Naive thymus-derived CD4-positive, alpha-beta T cell (primary cell): ENCODE data around the gene MAG. TPM values are rescaled to one million over a fixed set of nuclear protein-coding genes. Genes with fewer than 3 reads are reported as not detected.

Source experiments
- ATAC-seq: fragments of 150-1000 bp; cut with Tn5 transposase; 2 replicates; pipeline ENCODE4 v1.10.0; 2021; ENCODE audit warnings: mild to moderate bottlenecking, moderate library complexity
- CTCF ChIA-PET: fragments of 350-600 bp; sonication (Branson Sonifier 250); formaldehyde crosslinking; loops from one replicate; lab custom pipeline; 2021; ENCODE audit warnings: antibody characterized with exemption; lab: Charles Lee
- POLR2A ChIA-PET: fragments of 350-600 bp; sonication (Branson Sonifier 250); formaldehyde crosslinking; loops from one replicate; lab custom pipeline; 2021; ENCODE audit warnings: antibody characterized with exemption, inconsistent platforms; lab: Charles Lee
- DNase-seq, 9 donors: peaks; one replicate each; pipeline versions ENCODE4 v3.0.0 to v3.0.0-alpha.2; 2020 to 2022; ENCODE audit warnings: mixed read lengths in 1 of 9
- H3K27ac ChIP-seq: one replicate; pipeline ENCODE4 v1.7.0; 2013; ENCODE audit warnings: mild to moderate bottlenecking, low read depth, low read length, moderate library complexity
- H3K27me3 ChIP-seq, 2 donors: one replicate each; pipeline ENCODE4 v1.7.0; 2013; ENCODE audit warnings: low read length in 2 of 2, mild to moderate bottlenecking in 2 of 2, moderate library complexity in 2 of 2; ENCODE audit not compliant: control insufficient read depth in 2 of 2, insufficient read depth in 2 of 2
- H3K36me3 ChIP-seq, 3 experiments: 1 replicate in 2 of 3; 2 replicates in 1 of 3; pipeline ENCODE4 v1.7.0; 2013; ENCODE audit warnings: low read length in 3 of 3, mild to moderate bottlenecking in 3 of 3, moderate library complexity in 1 of 3; ENCODE audit not compliant: insufficient read depth in 3 of 3, control insufficient read depth in 2 of 3
- H3K4me1 ChIP-seq, 2 donors: one replicate each; pipeline ENCODE4 v1.7.0; 2013; ENCODE audit warnings: low read length in 2 of 2, mild to moderate bottlenecking in 2 of 2, moderate library complexity in 1 of 2; ENCODE audit not compliant: control insufficient read depth in 2 of 2, insufficient read depth in 2 of 2
- H3K4me3 ChIP-seq: 2 replicates; pipeline ENCODE4 v1.7.0; 2013; ENCODE audit warnings: mild to moderate bottlenecking, low read length
- H3K9me3 ChIP-seq, 3 experiments: 1 replicate in 2 of 3; 2 replicates in 1 of 3; pipeline ENCODE4 v1.7.0; 2013; ENCODE audit warnings: low read length in 3 of 3; ENCODE audit not compliant: control insufficient read depth in 2 of 3
- H3K27ac Mint-ChIP-seq, 9 donors: one replicate each; pipeline ENCODE4 v1.8.0; 2020 to 2022; ENCODE audit warnings: mixed read lengths in 9 of 9, mild to moderate bottlenecking in 8 of 9, moderate library complexity in 5 of 9, inconsistent platforms in 2 of 9
- H3K27me3 Mint-ChIP-seq, 5 donors: one replicate each; pipeline ENCODE4 v1.8.0; 2021 to 2022; ENCODE audit warnings: mixed read lengths in 5 of 5, mild to moderate bottlenecking in 1 of 5
- H3K36me3 Mint-ChIP-seq, 5 donors: one replicate each; pipeline ENCODE4 v1.8.0; 2020 to 2022; ENCODE audit warnings: mixed read lengths in 5 of 5, mild to moderate bottlenecking in 3 of 5, inconsistent platforms in 1 of 5
- H3K4me1 Mint-ChIP-seq, 7 donors: one replicate each; pipeline ENCODE4 v1.8.0; 2020 to 2022; ENCODE audit warnings: mixed read lengths in 7 of 7, mild to moderate bottlenecking in 3 of 7, inconsistent platforms in 1 of 7
- H3K4me3 Mint-ChIP-seq, 10 donors: one replicate each; pipeline ENCODE4 v1.8.0; 2020 to 2022; ENCODE audit warnings: mild to moderate bottlenecking in 10 of 10, mixed read lengths in 10 of 10, moderate library complexity in 6 of 10, inconsistent platforms in 2 of 10
- H3K9me3 Mint-ChIP-seq, 11 donors: one replicate each; pipeline ENCODE4 v1.8.0; 2020 to 2022; ENCODE audit warnings: mixed read lengths in 11 of 11, mild to moderate bottlenecking in 4 of 11, inconsistent platforms in 1 of 11, moderate library complexity in 1 of 11
- intact Hi-C, 2 donors: fragments of 100-400 bp; cut with micrococcal nuclease; formaldehyde crosslinking; loops; one replicate each; pipeline ENCODE4 v1.15.1; 2023
- polyA plus RNA-seq, 2 donors: library from polyadenylated mRNA; unstranded; fragments of 300-500 nt; fragmentation: Illumina TruSeq; gene quantifications; one replicate each; pipeline ENCODE4 v1.2.3, GENCODE V29; 2021
- total RNA-seq, 6 experiments: library from RNA in 5 of 6; stranded (reverse) in 5 of 6; gene quantifications; 1 replicate in 5 of 6; 2 replicates in 1 of 6; pipeline ENCODE4 v1.2.3 and lab custom pipeline; 2021 to 2026

The MAG gene
- total and polyA plus RNA-seq, 7 experiments from 2014 or later, result 0.29 to 0.31 TPM; not detected in 5

- H3K36me3 Mint-ChIP-seq, result peaks cover 0 to 26% (median 9%) of the 10 kb centered on the region in 5 donors
- ATAC-seq, result peak; percentile 8
- peaks cover 6 to 17% of the 10 kb centered on the region in 2 donors for H3K4me1 ChIP-seq
These were observed 24.6 kb upstream of the MAG start for GRCh38 chr19:35267353-35267817.

GRCh38 chr19:35267818-35268535, 24.0 kb upstream of the MAG start:
- ChIA-PET CTCF (interaction anchor here (0.7 to 0.9 kb wide), 2 partner anchors 56 to 126 kb away, joined by 3 read pairs; no protein-coding TSS in a partner anchor), POLR2A (interaction anchor here (0.6 to 7.3 kb wide), 9 partner anchors 12 to 1092 kb away, joined by 3 to 40 read pairs (median 4); partner anchors contain the start of gene FXYD7)
- intact Hi-C loops, result loop anchor here (1.0 to 10.0 kb wide), 12 partner anchors 20 to 474 kb away; partner anchors contain the start of genes FFAR1 (in 2 of the 2), COX6B1 (in 1 of the 2), ETV2 (in 1 of the 2) and FXYD5 (in 1 of the 2)
- no peaks in the 10 kb centered on the region for H3K9me3 Mint-ChIP-seq
- peaks cover 6 to 17% of the 10 kb centered on the region in 2 donors for H3K4me1 ChIP-seq
- peaks cover 0 to 26% (median 11%) of the 10 kb centered on the region in 5 donors for H3K36me3 Mint-ChIP-seq
- peak overlapping the region; percentile 65 for H3K4me3 ChIP-seq
- H3K36me3 ChIP-seq, result peaks cover 9 to 28% (median 10%) of the 10 kb centered on the region in 3 experiments
- H3K27ac Mint-ChIP-seq, result peak overlapping the region; percentile 92 to 98 (median 96)
- peak; percentile 77 for ATAC-seq
- H3K4me1 Mint-ChIP-seq, result peaks cover 15 to 45% (median 39%) of the 10 kb centered on the region in 7 donors
- H3K27ac ChIP-seq, result peak overlapping the region; percentile 94
- no peaks in the 10 kb centered on the region for H3K27me3 Mint-ChIP-seq
- H3K27me3 ChIP-seq, result no peaks in the 10 kb centered on the region
- H3K4me3 Mint-ChIP-seq, result peak overlapping the region; percentile 85 to 98 (median 94)
- no peaks in the 10 kb centered on the region for H3K9me3 ChIP-seq
- DNase-seq, result peak; percentile 66 to 88 (median 84)

More at GRCh38 chr19:35267353-35267817, 24.6 kb upstream of the MAG start:
- Histone ChIP-seq H3K36me3 (peaks cover 9 to 22% (median 10%) of the 10 kb centered on the region in 3 experiments), H3K9me3 (no peaks in the 10 kb centered on the region), H3K27ac (peak overlapping the region; percentile 94), H3K27me3 (no peaks in the 10 kb centered on the region), H3K4me3 (peak overlapping the region; percentile 65)
- Mint-ChIP-seq H3K4me1 (peaks cover 14 to 43% (median 38%) of the 10 kb centered on the region in 7 donors), H3K9me3 (no peaks in the 10 kb centered on the region), H3K4me3 (peak overlapping the region; percentile 85 to 98 (median 94)), H3K27ac (peak overlapping the region; percentile 92 to 98 (median 96)), H3K27me3 (no peaks in the 10 kb centered on the region)
- POLR2A ChIA-PET, result interaction anchor here (0.6 to 7.3 kb wide), 12 partner anchors 11 to 1091 kb away, joined by 3 to 40 read pairs (median 4); partner anchors contain the start of gene FXYD7
- DNase-seq, result peak in 3 of 9 donors; percentile 30 to 66 (median 38)
- intact Hi-C loops, result loop anchor here (5.0 to 10.0 kb wide), 4 partner anchors 75 to 475 kb away; partner anchors contain the start of genes COX6B1 (in 1 of the 2), ETV2 (in 1 of the 2) and IGFLR1 (in 1 of the 2)
- CTCF ChIA-PET, result interaction anchor here (0.7 to 0.9 kb wide), 2 partner anchors 56 to 125 kb away, joined by 3 read pairs; no protein-coding TSS in a partner anchor

- no peaks in the 10 kb centered on the region for H3K9me3 Mint-ChIP-seq
- Histone ChIP-seq H3K4me3 (peak within 1 kb of the TSS; percentile 65), H3K27ac (peak within 1 kb of the TSS; percentile 94), H3K36me3 (peaks cover 9 to 36% (median 10%) of the 10 kb centered on the region in 3 experiments), H3K9me3 (no peaks in the 10 kb centered on the region), H3K4me1 (peaks cover 6 to 17% of the 10 kb centered on the region in 2 donors), H3K27me3 (no peaks in the 10 kb centered on the region)
- H3K27ac Mint-ChIP-seq, result peak within 1 kb of the TSS; percentile 92 to 98 (median 96)
- peak; percentile 52 to 71 (median 61) for DNase-seq
- peak; percentile 44 for ATAC-seq
- intact Hi-C loops, result loop anchor here (1.0 to 10.0 kb wide), 14 partner anchors 20 to 474 kb away; partner anchors contain the start of genes FFAR1 (in 2 of the 2), COX6B1 (in 1 of the 2), ETV2 (in 1 of the 2) and FXYD5 (in 1 of the 2)
- no peaks in the 10 kb centered on the region for H3K27me3 Mint-ChIP-seq
- CTCF ChIA-PET, result interaction anchor here (0.9 kb wide), 1 partner anchor 28 kb away, joined by 3 read pairs; no protein-coding TSS in a partner anchor
- peak within 1 kb of the TSS; percentile 85 to 98 (median 94) for H3K4me3 Mint-ChIP-seq
- H3K36me3 Mint-ChIP-seq, result peaks cover 0 to 30% (median 15%) of the 10 kb centered on the region in 5 donors
- POLR2A ChIA-PET, result interaction anchor here (0.6 to 7.3 kb wide), 10 partner anchors 13 to 125 kb away, joined by 3 to 40 read pairs (median 4); partner anchors contain the start of genes FXYD7 and HAMP
- peaks cover 23 to 50% (median 42%) of the 10 kb centered on the region in 7 donors for H3K4me1 Mint-ChIP-seq
These were observed 23.2 kb upstream of the MAG start, which contains the start of gene USF2 for GRCh38 chr19:35268536-35269437. USF2 (plus strand) TSS chr19:35268962; CDS start chr19:35269102, 140 bp downstream.

- H3K4me1 Mint-ChIP-seq, result peaks cover 28 to 54% (median 45%) of the 10 kb centered on the region in 7 donors
- H3K4me1 ChIP-seq, result peaks cover 6 to 17% of the 10 kb centered on the region in 2 donors
- H3K36me3 ChIP-seq, result peaks cover 9 to 44% (median 10%) of the 10 kb centered on the region in 3 experiments
- no peaks in the 10 kb centered on the region for H3K9me3 Mint-ChIP-seq
- ChIA-PET POLR2A (interaction anchor here (0.7 to 7.3 kb wide), 9 partner anchors 12 to 126 kb away, joined by 3 to 40 read pairs (median 4); partner anchors contain the start of genes FXYD7 and HAMP), CTCF (interaction anchor here (0.9 to 1.5 kb wide), 2 partner anchors 29 to 226 kb away, joined by 3 read pairs; no protein-coding TSS in a partner anchor)
- peaks cover 0 to 29% (median 20%) of the 10 kb centered on the region in 5 donors for H3K36me3 Mint-ChIP-seq
- peak; percentile 50 to 79 (median 66) for DNase-seq
- intact Hi-C loops, result loop anchor here (1.0 to 10.0 kb wide), 9 partner anchors 63 to 473 kb away; partner anchors contain the start of genes FFAR1 (in 2 of the 2), COX6B1 (in 1 of the 2), ETV2 (in 1 of the 2) and IGFLR1 (in 1 of the 2)
- ATAC-seq, result peak; percentile 69
- H3K27ac ChIP-seq, result peak overlapping the region; percentile 66
- H3K9me3 ChIP-seq, result no peaks in the 10 kb centered on the region
- no peaks in the 10 kb centered on the region for H3K27me3 Mint-ChIP-seq
- peak overlapping the region; percentile 40 to 90 (median 74) for H3K27ac Mint-ChIP-seq
- H3K4me3 Mint-ChIP-seq, result peak overlapping the region; percentile 64 to 93 (median 75)
- no peaks in the 10 kb centered on the region for H3K27me3 ChIP-seq
- H3K4me3 ChIP-seq, result peak overlapping the region; percentile 44
These were observed 22.4 kb upstream of the MAG start for GRCh38 chr19:35269438-35270117.

GRCh38 chr19:35270381-35270811, 21.6 kb upstream of the MAG start:
- Histone ChIP-seq H3K27ac (peak overlapping the region; percentile 66), H3K4me3 (no peak overlapping the region), H3K9me3 (no peaks in the 10 kb centered on the region), H3K27me3 (no peaks in the 10 kb centered on the region), H3K4me1 (peaks cover 6 to 17% of the 10 kb centered on the region in 2 donors), H3K36me3 (peaks cover 9 to 50% (median 10%) of the 10 kb centered on the region in 3 experiments)
- no peak for DNase-seq
- Mint-ChIP-seq H3K27me3 (no peaks in the 10 kb centered on the region), H3K9me3 (no peaks in the 10 kb centered on the region), H3K27ac (peak overlapping the region; percentile 40 to 90 (median 65)), H3K4me3 (peak overlapping the region; percentile 64 to 93 (median 72)), H3K36me3 (peaks cover 0 to 29% (median 20%) of the 10 kb centered on the region in 5 donors), H3K4me1 (peaks cover 26 to 46% (median 37%) of the 10 kb centered on the region in 7 donors)
- POLR2A ChIA-PET, result interaction anchor here (0.7 to 1.0 kb wide), 2 partner anchors 10 to 14 kb away, joined by 3 read pairs; no protein-coding TSS in a partner anchor
- no peak for ATAC-seq
- CTCF ChIA-PET, result interaction anchor here (0.8 to 1.5 kb wide), 3 partner anchors 129 to 446 kb away, joined by 3 to 9 read pairs (median 3); no protein-coding TSS in a partner anchor
- intact Hi-C loops, result no loop called here
